ENCODE results near the gene EIF4G1. TPM values are rescaled to one million over a fixed set of nuclear protein-coding genes. Genes with fewer than 3 reads are reported as not detected.

Gene EIF4G1
- total RNA-seq, 1 experiment from 2014 or later = 532 TPM

GRCh38 chr3:184295771-184296170, 18.6 kb upstream of the EIF4G1 start:
- Histone ChIP-seq H2BK120ac (ENCODE audit: low read depth, low read length, poor library complexity, severe bottlenecking) (no peak overlapping the region), H2BK20ac (ENCODE audit: low read depth, low read length, poor library complexity, severe bottlenecking) (no peak overlapping the region), H3K9me3 (ENCODE audit: control insufficient read depth, low read depth, low read length) (no peaks in the 10 kb centered on the region), H3K9ac (ENCODE audit: extremely low read depth, insufficient read length, low read length) (no peak overlapping the region), H3T11ph (ENCODE audit: low read length) (no peak overlapping the region), H2BK15ac (ENCODE audit: low read depth, low read length) (no peak overlapping the region), H3K14ac (ENCODE audit: insufficient read depth, low read length) (no peak overlapping the region), H2BK5ac (ENCODE audit: insufficient read length, low read length) (no peak overlapping the region), H3K23me2 (ENCODE audit: insufficient read length, low read depth, low read length, poor library complexity, severe bottlenecking) (peaks cover 6% of the 10 kb centered on the region), H2AK5ac (ENCODE audit: insufficient read length, low read length) (no peak overlapping the region), H3K18ac (ENCODE audit: insufficient read length, low read depth, low read length) (no peak overlapping the region), H3K4me2 (ENCODE audit: insufficient read depth, insufficient read length, low read length) (no peak overlapping the region), H4K91ac (ENCODE audit: insufficient read length, low read depth, low read length) (no peak overlapping the region), H3K79me1 (ENCODE audit: insufficient read depth, low read depth, low read length, poor library complexity, severe bottlenecking) (no peaks in the 10 kb centered on the region), H2AFZ (ENCODE audit: low read length) (no peak overlapping the region), H3K79me2 (ENCODE audit: insufficient read depth, low read length) (peaks cover 11% of the 10 kb centered on the region; the same call in 1 of the 2 replicates), H3K4ac (ENCODE audit: low read depth, low read length) (no peak overlapping the region), H3K4me1 (ENCODE audit: insufficient read depth, low read length) (no peaks in the 10 kb centered on the region), H3K27me3 (ENCODE audit: insufficient read depth, low read length) (no peaks in the 10 kb centered on the region), H3K56ac (ENCODE audit: insufficient read length, low read depth, low read length) (no peak overlapping the region), H4K8ac (replicated peaks; ENCODE audit: insufficient read length, low read depth, low read length) (no peak overlapping the region), H4K20me1 (ENCODE audit: control insufficient read depth, insufficient read depth, insufficient read length) (no peaks in the 10 kb centered on the region), H3K27ac (ENCODE audit: insufficient read length, low read depth, low read length) (no peak overlapping the region), H4K5ac (ENCODE audit: insufficient read length, low read depth, low read length) (no peak overlapping the region), H3K23ac (ENCODE audit: insufficient read length, low read depth, low read length) (no peak overlapping the region), H2BK12ac (ENCODE audit: insufficient read length, low read depth, low read length) (no peak overlapping the region)
- Mint-ChIP-seq H3K27ac (no peak overlapping the region), H3K9me3 (no peaks in the 10 kb centered on the region; a peak in 1 of 5 replicates), H3K27me3 (ENCODE audit: low read depth) (peaks cover 8% of the 10 kb centered on the region), H3K36me3 (ENCODE audit: insufficient read depth in 1 of 3, low read depth in 3 of 3) (peaks cover 11 to 14% (median 12%) of the 10 kb centered on the region in 3 experiments; a peak in 6 of 7 replicates), H3K4me3 (no peak overlapping the region), H3K4me1 (peaks cover 9 to 11% of the 10 kb centered on the region in 2 experiments)
- DNase-seq = no peak
- TF ChIP-seq, protein P1, sequence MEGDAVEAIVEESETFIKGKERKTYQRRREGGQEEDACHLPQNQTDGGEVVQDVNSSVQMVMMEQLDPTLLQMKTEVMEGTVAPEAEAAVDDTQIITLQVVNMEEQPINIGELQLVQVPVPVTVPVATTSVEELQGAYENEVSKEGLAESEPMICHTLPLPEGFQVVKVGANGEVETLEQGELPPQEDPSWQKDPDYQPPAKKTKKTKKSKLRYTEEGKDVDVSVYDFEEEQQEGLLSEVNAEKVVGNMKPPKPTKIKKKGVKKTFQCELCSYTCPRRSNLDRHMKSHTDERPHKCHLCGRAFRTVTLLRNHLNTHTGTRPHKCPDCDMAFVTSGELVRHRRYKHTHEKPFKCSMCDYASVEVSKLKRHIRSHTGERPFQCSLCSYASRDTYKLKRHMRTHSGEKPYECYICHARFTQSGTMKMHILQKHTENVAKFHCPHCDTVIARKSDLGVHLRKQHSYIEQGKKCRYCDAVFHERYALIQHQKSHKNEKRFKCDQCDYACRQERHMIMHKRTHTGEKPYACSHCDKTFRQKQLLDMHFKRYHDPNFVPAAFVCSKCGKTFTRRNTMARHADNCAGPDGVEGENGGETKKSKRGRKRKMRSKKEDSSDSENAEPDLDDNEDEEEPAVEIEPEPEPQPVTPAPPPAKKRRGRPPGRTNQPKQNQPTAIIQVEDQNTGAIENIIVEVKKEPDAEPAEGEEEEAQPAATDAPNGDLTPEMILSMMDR (conservative IDR thresholded peaks at IDR 0.05) = no peak
- WGBS (ENCODE audit: extremely low coverage, insufficient read length, low lambda C conversion rate) = no CpG with 5 or more reads among the region's 3 CpGs
